GM13976 (cell line): ENCODE measurements around the gene MAP4K4.

Source experiments
- DNase-seq: peaks from one replicate; pipeline ENCODE4 v3.0.0; 2012; ENCODE audit warnings: low spot score
- in situ Hi-C: fragments of 300-500 bp; cut with MboI; formaldehyde crosslinking; loops from one replicate; pipeline ENCODE4 v1.12.0; 2022; ENCODE audit warnings: low sequenced_read_pairs, mixed read lengths, inconsistent platforms; ENCODE audit not compliant: unreplicated experiment
- TF ChIP-seq, protein P1 (sequence below): IDR thresholded peaks from 2 replicates; pipeline ENCODE4 v1.5.1; 2012; ENCODE audit warnings: borderline replicate concordance, mild to moderate bottlenecking; ENCODE audit not compliant: insufficient read depth; ENCODE audit errors: extremely low read depth, missing control alignments, control extremely low read depth

MAP4K4 gene

DNA sequence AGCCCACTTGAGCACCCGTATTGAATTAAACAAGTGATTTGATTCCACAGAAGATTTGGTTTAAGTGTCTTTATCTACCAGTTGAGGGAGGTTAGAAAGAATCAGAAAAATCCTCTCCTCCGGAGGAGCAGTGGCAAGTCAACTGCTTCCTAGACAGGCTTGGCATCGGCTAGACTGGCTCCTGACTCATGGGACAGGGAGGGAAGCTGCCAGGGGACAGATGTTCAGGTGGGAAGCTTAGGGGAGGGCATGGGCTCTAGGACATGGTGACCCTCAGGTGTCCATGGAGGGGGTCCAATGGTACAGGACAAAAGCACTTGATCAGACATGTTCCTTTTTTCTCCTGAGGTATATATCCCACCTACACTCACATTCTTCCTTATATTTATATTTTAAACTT is 175.0 kb downstream of the MAP4K4 start:
- in situ Hi-C loops = no loop called here
- TF ChIP-seq, protein P1, sequence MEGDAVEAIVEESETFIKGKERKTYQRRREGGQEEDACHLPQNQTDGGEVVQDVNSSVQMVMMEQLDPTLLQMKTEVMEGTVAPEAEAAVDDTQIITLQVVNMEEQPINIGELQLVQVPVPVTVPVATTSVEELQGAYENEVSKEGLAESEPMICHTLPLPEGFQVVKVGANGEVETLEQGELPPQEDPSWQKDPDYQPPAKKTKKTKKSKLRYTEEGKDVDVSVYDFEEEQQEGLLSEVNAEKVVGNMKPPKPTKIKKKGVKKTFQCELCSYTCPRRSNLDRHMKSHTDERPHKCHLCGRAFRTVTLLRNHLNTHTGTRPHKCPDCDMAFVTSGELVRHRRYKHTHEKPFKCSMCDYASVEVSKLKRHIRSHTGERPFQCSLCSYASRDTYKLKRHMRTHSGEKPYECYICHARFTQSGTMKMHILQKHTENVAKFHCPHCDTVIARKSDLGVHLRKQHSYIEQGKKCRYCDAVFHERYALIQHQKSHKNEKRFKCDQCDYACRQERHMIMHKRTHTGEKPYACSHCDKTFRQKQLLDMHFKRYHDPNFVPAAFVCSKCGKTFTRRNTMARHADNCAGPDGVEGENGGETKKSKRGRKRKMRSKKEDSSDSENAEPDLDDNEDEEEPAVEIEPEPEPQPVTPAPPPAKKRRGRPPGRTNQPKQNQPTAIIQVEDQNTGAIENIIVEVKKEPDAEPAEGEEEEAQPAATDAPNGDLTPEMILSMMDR = no peak
- DNase-seq = no peak

DNA sequence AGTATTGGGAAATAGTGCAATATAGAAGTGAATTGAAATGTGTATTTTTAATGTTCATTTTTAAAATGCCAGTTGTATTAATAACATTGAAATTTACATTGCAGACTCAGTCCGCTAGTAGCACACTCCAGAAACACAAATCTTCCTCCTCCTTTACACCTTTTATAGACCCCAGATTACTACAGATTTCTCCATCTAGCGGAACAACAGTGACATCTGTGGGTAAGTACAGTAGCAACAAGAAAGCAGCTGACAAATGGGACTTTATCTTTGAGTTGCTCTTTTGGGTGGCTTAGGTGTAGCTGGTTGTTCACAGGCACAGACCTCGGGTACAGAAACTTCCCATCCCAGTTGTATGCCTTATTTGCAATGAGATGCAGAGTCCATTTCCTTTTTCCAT is 176.0 kb downstream of the MAP4K4 start:
- DNase-seq = peak; percentile 30

DNA sequence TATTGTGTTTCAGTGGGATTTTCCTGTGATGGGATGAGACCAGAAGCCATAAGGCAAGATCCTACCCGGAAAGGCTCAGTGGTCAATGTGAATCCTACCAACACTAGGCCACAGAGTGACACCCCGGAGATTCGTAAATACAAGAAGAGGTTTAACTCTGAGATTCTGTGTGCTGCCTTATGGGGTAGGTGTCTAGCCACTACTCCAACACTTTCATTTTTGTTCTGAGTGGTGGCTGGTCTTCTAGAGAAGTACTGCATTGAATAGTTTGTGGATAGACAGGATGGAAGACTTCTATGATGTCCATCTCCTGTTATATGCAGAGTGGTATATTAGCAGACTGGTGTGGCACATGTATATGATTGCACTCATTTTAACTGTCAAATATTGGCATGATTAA is 176.6 kb downstream of the MAP4K4 start:
- no peak for DNase-seq
- in situ Hi-C loops = no loop called here
- TF ChIP-seq, protein P1 = no peak

More for the DNA sequence above, 176.0 kb downstream of the MAP4K4 start:
- TF ChIP-seq, protein P1 = no peak
- in situ Hi-C loops = no loop called here

DNA sequence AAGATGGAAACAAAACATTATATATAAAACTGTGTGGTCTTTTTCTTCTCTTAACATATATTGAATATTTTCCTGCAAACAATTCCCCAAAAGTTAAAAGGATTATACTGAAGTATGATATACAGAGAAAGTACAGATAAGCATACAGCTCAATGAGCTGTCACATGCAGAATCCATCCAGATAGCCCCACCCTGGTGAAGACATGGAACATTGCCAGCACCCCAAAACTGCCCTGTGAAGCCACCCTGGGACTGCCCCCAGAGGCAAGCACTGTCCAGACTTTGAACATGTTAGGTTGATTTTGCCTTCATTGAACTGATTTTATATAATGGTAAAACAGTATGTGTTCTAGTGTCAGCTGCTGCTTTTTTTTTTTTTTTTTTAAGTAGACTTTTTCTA is 182.0 kb downstream of the MAP4K4 start:
- in situ Hi-C loops = no loop called here
- TF ChIP-seq, protein P1 = no peak
- no peak for DNase-seq

DNA sequence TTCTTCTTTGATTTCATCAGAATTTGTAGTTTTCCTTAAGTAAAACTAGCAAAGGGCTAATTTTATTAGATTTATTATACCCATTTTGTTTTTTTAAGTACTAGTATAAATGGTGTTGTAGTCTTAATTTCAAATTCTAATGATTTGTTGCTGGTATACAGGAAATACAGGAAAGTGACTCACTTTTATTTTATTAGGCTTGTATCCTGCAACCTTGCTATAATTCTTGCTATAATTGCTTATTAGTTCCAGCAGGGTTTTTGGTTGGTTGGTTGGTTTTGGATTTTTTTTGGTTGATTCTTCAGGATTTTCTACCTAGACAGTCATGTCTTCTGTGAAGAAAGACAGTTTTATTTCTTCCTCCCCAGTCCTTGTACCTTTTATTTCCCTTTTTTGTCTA is 183.6 kb downstream of the MAP4K4 start:
- TF ChIP-seq, protein P1 = no peak
- in situ Hi-C loops = loop anchor here (10.0 kb wide), 1 partner anchor 564 kb away; no protein-coding TSS in a partner anchor
- DNase-seq = no peak

DNA sequence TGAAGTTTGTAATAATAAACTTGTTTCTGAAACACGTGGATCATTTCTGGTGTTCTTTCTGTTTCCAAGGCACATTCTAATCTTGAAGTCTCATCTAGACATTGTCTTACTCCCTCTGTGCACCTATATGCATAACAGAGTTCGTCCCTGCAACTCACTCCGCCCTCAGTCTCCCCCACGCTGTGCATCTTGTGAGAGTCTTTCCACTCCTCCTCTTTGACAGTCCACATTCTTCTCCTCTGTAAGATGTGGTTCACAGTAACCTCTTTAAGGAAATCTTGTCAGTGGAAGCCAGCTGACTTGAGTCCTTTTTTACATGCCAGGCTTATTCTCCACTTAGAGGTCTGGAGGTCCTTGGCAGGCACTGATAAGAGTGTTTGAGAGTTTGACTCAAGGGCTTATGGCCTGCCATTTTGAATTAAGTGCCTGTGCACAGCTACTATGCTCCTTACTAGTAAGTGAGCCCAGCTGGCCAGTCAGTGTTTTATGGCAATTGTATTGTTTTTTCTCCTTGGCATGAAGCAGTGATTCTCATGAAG is 185.3 kb downstream of the MAP4K4 start:
- in situ Hi-C loops = loop anchor here (10.0 kb wide), 1 partner anchor 562 kb away; no protein-coding TSS in a partner anchor
- TF ChIP-seq, protein P1 = no peak
- no peak for DNase-seq
